ENCODE data around the gene ZNF214. TPM values are rescaled to one million over a fixed set of nuclear protein-coding genes. Genes with fewer than 3 reads are reported as not detected.

Gene ZNF214
- total RNA-seq, result 18.0 TPM

DNA sequence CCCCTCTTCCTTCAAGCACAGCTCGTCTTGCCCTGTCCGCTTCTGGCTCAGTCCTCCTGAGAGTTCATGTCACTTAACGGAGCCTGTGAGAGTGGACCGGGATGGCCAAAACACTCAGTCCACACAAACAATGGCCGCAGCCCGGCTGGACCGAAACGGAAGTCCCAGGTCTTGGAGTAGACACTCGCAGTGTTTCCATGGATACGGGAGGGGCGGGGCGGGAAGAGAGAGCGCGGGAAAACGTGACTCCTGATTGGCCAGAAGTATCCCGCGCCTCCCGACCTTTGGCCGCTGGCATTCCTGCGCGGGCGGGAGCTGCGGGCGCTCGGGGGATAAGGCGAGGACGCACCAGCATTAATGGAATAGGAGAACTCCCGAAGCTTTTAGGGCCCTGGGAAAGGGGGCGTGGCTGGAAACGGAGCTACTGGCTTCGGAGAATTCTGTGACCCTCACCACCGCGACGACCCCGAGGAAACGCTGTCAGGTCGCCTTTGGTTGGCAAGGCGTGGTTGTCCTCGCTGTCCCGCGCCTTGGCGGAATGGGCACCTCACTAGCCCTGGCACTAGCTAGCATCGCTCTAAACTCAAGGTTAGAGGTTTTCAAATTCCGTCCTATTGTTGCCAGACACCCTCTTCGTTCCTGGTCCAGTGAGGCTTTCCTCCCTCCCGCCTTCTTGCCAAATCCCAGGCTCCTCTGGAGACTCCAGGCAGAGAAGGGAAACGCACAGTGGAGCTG, at the start of gene ZNF214, which contains the start of gene NLRP14:
Gene ZNF214, minus strand, starts transcription at position 164 of the 735 bp plus-strand sequence. CDS start 17,511 bp downstream, outside the sequence.
Gene NLRP14, plus strand, starts transcription at position 297 of the 735 bp plus-strand sequence. CDS start 18,108 bp downstream, outside the sequence.

Other genes starting within 250 kb of the ZNF214 start
- 0.16 TPM for gene OR2AG2, start 248.4 kb downstream of the ZNF214 start, total RNA-seq
- gene OR2AG1, start 237.3 kb downstream of the ZNF214 start, total RNA-seq, result not detected
- 0.55 TPM for gene OR6A2, start 220.7 kb downstream of the ZNF214 start, total RNA-seq
- gene OR10A5, start 174.7 kb downstream of the ZNF214 start, total RNA-seq, result not detected
- 0.22 TPM for gene OR10A2, start 157.3 kb downstream of the ZNF214 start, total RNA-seq
- not detected for gene OR10A4, start 143.7 kb downstream of the ZNF214 start, total RNA-seq
- 0.38 TPM for gene OR2D2, start 127.8 kb downstream of the ZNF214 start, total RNA-seq
- not detected for gene OR2D3, start 99.3 kb downstream of the ZNF214 start, total RNA-seq
- gene ZNF215, start 93.9 kb downstream of the ZNF214 start, total RNA-seq, result 2.1 TPM
- 0.88 TPM for gene NLRP14, start 133 bp upstream of the ZNF214 start, total RNA-seq
- gene RBMXL2, start 68.7 kb upstream of the ZNF214 start, total RNA-seq, result not detected
- 14.8 TPM for gene SYT9, start 231.6 kb upstream of the ZNF214 start, total RNA-seq

Measured in camera-type eye (tissue), 1 donor.